ENCODE data around the gene IKZF3. TPM values are rescaled to one million over a fixed set of nuclear protein-coding genes. Genes with fewer than 3 reads are reported as not detected.
A peak's percentile ranks its signal among the peaks of the same experiment; 100 is the strongest.

The IKZF3 gene
- total RNA-seq, 1 donor from 2014 or later: 0.52 TPM

DNA sequence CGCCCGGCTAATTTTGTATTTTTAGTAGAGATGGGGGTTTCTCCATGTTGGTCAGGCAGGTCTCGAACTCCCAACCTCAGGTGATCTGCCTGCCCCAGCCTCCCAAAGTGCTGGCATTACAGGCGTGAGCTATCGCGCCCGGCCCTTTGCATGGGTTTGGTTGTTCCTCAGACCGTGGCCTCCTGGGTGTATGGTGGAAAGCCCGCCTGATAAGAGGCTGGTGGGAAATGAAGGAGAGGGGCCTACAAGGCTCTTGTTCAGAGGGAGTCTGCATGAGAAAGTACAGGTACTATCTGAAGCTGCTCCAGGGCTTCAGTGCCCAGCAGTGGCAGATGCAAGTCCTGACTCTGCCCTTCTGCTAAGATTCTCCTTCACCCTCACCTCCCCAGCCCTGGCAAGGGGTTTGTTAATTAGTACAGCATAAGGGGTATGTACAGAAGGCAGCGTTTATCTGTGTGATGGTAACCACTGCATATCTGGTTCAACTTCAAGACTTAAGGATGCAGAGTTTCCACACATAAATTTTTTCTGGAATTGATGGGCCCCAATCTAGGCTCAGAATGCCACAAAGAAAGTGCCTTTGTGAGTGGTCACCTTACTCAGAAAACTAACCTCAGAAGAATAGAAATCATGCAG is 102.1 kb downstream of the IKZF3 start:
- Histone ChIP-seq H3K9me3 (ENCODE audit: control insufficient read depth in 3 of 3, low read length in 3 of 3) (no peaks in the 10 kb centered on the region), H3K4me3 (ENCODE audit: low read length in 3 of 3) (no peak overlapping the region), H3K9ac (ENCODE audit: low read depth in 1 of 3, low read length in 3 of 3) (no peak overlapping the region), H3K4me1 (ENCODE audit: control insufficient read depth in 3 of 3, insufficient read depth in 3 of 3, low read length in 3 of 3) (no peaks in the 10 kb centered on the region), H3K27me3 (ENCODE audit: control insufficient read depth in 3 of 3, insufficient read depth in 3 of 3, low read length in 3 of 3) (peaks cover 2 to 19% (median 19%) of the 10 kb centered on the region in 3 donors), H3K36me3 (ENCODE audit: control insufficient read depth in 3 of 3, insufficient read depth in 3 of 3, low read length in 3 of 3) (no peaks in the 10 kb centered on the region), H3K27ac (ENCODE audit: low read depth, low read length) (no peak overlapping the region)

GRCh38 chr17:39759204-39759603 is 104.9 kb downstream of the IKZF3 start:
- Histone ChIP-seq H3K9ac (ENCODE audit: low read depth in 1 of 3, low read length in 3 of 3) (no peak overlapping the region), H3K4me3 (ENCODE audit: low read length in 3 of 3) (no peak overlapping the region), H3K9me3 (ENCODE audit: control insufficient read depth in 3 of 3, low read length in 3 of 3) (no peaks in the 10 kb centered on the region), H3K27me3 (ENCODE audit: control insufficient read depth in 3 of 3, insufficient read depth in 3 of 3, low read length in 3 of 3) (peaks cover 0 to 14% (median 4%) of the 10 kb centered on the region in 3 donors), H3K36me3 (ENCODE audit: control insufficient read depth in 3 of 3, insufficient read depth in 3 of 3, low read length in 3 of 3) (no peaks in the 10 kb centered on the region), H3K27ac (ENCODE audit: low read depth, low read length) (no peak overlapping the region), H3K4me1 (ENCODE audit: control insufficient read depth in 3 of 3, insufficient read depth in 3 of 3, low read length in 3 of 3) (peaks cover 0 to 11% (median 2%) of the 10 kb centered on the region in 3 donors)

DNA sequence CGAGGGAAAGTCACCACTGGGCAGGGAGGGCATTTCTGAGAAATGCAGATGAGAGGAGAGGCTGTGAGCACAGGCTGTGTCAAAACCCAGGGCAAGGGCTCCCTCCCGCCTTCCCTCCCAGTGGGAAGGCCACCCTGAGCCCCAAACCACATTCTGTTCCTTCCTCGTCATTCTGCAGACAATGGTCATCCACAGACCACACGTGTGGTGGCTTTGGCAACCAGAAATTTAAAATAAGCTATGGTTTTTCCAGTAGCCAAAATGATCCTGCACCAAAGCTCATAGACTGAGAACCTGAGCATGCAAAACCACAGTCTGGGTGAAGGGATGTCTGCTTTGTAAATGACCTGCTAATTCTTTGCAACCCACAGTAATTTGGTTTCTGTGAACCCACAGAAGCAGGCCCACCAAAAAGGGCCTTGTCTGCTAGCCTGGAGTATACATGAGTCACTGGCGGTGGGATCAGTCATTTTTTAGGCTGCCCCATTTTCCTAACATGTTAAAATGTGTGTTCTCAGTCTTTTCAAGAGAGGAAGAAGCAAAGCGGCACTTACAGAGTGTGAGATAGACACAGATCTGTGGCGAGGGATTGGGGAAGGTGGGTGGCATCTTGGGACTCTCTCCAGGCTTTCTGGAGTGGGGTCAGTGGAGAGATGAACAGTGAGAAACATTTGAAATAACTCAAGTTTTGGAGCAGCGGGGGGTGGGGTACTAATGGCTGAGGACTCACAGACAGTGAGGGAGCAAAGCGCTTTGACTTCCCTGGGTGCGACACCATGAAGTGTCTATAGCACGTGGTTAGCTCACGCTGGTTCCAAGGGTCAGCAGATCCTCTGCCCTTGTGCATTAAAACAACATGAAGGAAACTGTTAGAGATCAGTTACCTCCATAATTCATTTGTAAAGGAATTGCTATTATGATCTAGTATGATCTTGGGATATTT is 105.9 kb downstream of the IKZF3 start:
- peaks cover 0 to 11% (median 4%) of the 10 kb centered on the region in 3 donors for H3K27me3 ChIP-seq (ENCODE audit: control insufficient read depth in 3 of 3, insufficient read depth in 3 of 3, low read length in 3 of 3)
- no peak overlapping the region for H3K4me3 ChIP-seq (ENCODE audit: low read length in 3 of 3)
- H3K9me3 ChIP-seq (ENCODE audit: control insufficient read depth in 3 of 3, low read length in 3 of 3): no peaks in the 10 kb centered on the region
- H3K36me3 ChIP-seq (ENCODE audit: control insufficient read depth in 3 of 3, insufficient read depth in 3 of 3, low read length in 3 of 3): no peaks in the 10 kb centered on the region
- H3K27ac ChIP-seq (ENCODE audit: low read depth, low read length): no peak overlapping the region
- no peak overlapping the region for H3K9ac ChIP-seq (ENCODE audit: low read depth in 1 of 3, low read length in 3 of 3)
- H3K4me1 ChIP-seq (ENCODE audit: control insufficient read depth in 3 of 3, insufficient read depth in 3 of 3, low read length in 3 of 3): peaks cover 0 to 18% (median 9%) of the 10 kb centered on the region in 3 donors

DNA sequence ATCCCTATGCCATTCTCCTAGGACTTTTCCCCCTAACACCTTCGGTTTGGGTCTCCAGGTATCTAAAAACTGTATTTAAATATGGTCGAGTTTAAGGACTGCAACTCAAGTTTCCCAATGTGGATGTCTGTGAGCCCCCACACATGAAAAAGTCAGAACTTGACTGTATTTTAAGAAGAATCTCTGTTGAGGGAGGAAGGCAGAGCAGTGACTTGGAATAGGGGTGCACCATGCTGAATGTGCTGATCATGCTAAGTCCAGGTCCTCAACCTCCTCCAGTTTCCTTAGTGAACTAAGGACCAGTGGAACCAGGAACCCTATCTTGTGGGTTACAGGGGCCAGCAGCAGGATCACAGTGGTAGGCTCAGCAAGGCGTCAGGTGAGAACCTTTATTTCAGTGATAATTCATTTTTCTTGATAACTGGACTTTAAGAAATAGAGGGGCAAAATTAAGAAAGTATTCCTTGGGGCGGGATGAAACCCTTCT is 106.9 kb downstream of the IKZF3 start:
- H3K4me3 ChIP-seq (ENCODE audit: low read length in 3 of 3): no peak overlapping the region
- peaks cover 0 to 21% (median 12%) of the 10 kb centered on the region in 3 donors for H3K4me1 ChIP-seq (ENCODE audit: control insufficient read depth in 3 of 3, insufficient read depth in 3 of 3, low read length in 3 of 3)
- H3K36me3 ChIP-seq (ENCODE audit: control insufficient read depth in 3 of 3, insufficient read depth in 3 of 3, low read length in 3 of 3): no peaks in the 10 kb centered on the region
- H3K27ac ChIP-seq (ENCODE audit: low read depth, low read length): no peak overlapping the region
- no peaks in the 10 kb centered on the region for H3K9me3 ChIP-seq (ENCODE audit: control insufficient read depth in 3 of 3, low read length in 3 of 3)
- H3K9ac ChIP-seq (ENCODE audit: low read depth in 1 of 3, low read length in 3 of 3): no peak overlapping the region
- H3K27me3 ChIP-seq (ENCODE audit: control insufficient read depth in 3 of 3, insufficient read depth in 3 of 3, low read length in 3 of 3): peaks cover 0 to 8% (median 4%) of the 10 kb centered on the region in 3 donors

GRCh38 chr17:39756380-39757079 is 107.6 kb downstream of the IKZF3 start:
- Histone ChIP-seq H3K4me1 (ENCODE audit: control insufficient read depth in 3 of 3, insufficient read depth in 3 of 3, low read length in 3 of 3) (peaks cover 0 to 21% (median 12%) of the 10 kb centered on the region in 3 donors), H3K36me3 (ENCODE audit: control insufficient read depth in 3 of 3, insufficient read depth in 3 of 3, low read length in 3 of 3) (no peaks in the 10 kb centered on the region), H3K9me3 (ENCODE audit: control insufficient read depth in 3 of 3, low read length in 3 of 3) (no peaks in the 10 kb centered on the region)

GRCh38 chr17:39755554-39756379 is 108.3 kb downstream of the IKZF3 start:
- H3K4me1 ChIP-seq (ENCODE audit: control insufficient read depth in 3 of 3, insufficient read depth in 3 of 3, low read length in 3 of 3): peaks cover 0 to 23% (median 13%) of the 10 kb centered on the region in 3 donors
- peak overlapping the region in 1 of 3 donors; percentile 87 for H3K9ac ChIP-seq (ENCODE audit: low read depth in 1 of 3, low read length in 3 of 3)
- H3K9me3 ChIP-seq (ENCODE audit: control insufficient read depth in 3 of 3, low read length in 3 of 3): no peaks in the 10 kb centered on the region
- H3K4me3 ChIP-seq (ENCODE audit: low read length in 3 of 3): no peak overlapping the region
- no peaks in the 10 kb centered on the region for H3K36me3 ChIP-seq (ENCODE audit: control insufficient read depth in 3 of 3, insufficient read depth in 3 of 3, low read length in 3 of 3)
- H3K27ac ChIP-seq (ENCODE audit: low read depth, low read length): peak overlapping the region; percentile 83
- H3K27me3 ChIP-seq (ENCODE audit: control insufficient read depth in 3 of 3, insufficient read depth in 3 of 3, low read length in 3 of 3): peaks cover 0 to 4% (median 0%) of the 10 kb centered on the region in 3 donors

More at GRCh38 chr17:39756380-39757079, 107.6 kb downstream of the IKZF3 start:
- Histone ChIP-seq H3K4me3 (ENCODE audit: low read length in 3 of 3) (no peak overlapping the region), H3K9ac (ENCODE audit: low read depth in 1 of 3, low read length in 3 of 3) (no peak overlapping the region), H3K27ac (ENCODE audit: low read depth, low read length) (no peak overlapping the region), H3K27me3 (ENCODE audit: control insufficient read depth in 3 of 3, insufficient read depth in 3 of 3, low read length in 3 of 3) (peaks cover 0 to 4% (median 0%) of the 10 kb centered on the region in 3 donors)

DNA sequence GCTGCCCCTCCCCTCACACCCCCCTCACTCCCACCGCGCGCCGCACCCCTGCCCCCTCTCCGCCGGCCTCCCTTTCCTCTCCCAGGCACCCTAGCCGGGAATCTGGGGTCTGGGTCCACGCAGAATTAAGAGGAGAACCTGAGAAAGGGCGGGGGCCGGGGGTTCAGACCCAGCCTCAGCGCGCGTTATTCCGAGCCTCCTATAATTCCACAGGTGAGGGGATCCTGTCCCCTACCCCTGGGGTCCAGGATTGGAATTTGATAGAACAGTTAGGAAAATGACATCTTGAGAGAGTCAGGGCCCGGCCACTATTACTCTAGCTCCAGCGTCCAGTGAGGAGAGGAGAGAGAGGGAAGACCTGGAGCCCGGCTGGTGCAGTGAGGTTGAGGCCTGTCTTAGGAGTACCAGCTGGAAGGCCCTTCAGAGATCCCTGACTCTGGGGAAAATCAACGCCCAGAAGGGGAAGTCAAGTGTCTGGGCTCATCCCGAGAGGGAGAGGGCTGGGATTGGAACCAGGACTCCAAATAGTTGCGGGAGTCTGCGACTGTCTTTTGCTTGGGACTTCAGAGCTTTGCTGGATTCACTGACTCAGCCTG is 109.1 kb downstream of the IKZF3 start:
- no peaks in the 10 kb centered on the region for H3K36me3 ChIP-seq (ENCODE audit: control insufficient read depth in 3 of 3, insufficient read depth in 3 of 3, low read length in 3 of 3)
- H3K27ac ChIP-seq (ENCODE audit: low read depth, low read length): peak overlapping the region; percentile 83
- peaks cover 0 to 4% (median 0%) of the 10 kb centered on the region in 3 donors for H3K27me3 ChIP-seq (ENCODE audit: control insufficient read depth in 3 of 3, insufficient read depth in 3 of 3, low read length in 3 of 3)
- H3K9me3 ChIP-seq (ENCODE audit: control insufficient read depth in 3 of 3, low read length in 3 of 3): no peaks in the 10 kb centered on the region
- H3K4me1 ChIP-seq (ENCODE audit: control insufficient read depth in 3 of 3, insufficient read depth in 3 of 3, low read length in 3 of 3): peaks cover 2 to 30% (median 17%) of the 10 kb centered on the region in 3 donors
- H3K4me3 ChIP-seq (ENCODE audit: low read length in 3 of 3): peak overlapping the region; percentile 73 to 86 (median 82)
- H3K9ac ChIP-seq (ENCODE audit: low read depth in 1 of 3, low read length in 3 of 3): peak overlapping the region; percentile 72 to 88 (median 87)

DNA sequence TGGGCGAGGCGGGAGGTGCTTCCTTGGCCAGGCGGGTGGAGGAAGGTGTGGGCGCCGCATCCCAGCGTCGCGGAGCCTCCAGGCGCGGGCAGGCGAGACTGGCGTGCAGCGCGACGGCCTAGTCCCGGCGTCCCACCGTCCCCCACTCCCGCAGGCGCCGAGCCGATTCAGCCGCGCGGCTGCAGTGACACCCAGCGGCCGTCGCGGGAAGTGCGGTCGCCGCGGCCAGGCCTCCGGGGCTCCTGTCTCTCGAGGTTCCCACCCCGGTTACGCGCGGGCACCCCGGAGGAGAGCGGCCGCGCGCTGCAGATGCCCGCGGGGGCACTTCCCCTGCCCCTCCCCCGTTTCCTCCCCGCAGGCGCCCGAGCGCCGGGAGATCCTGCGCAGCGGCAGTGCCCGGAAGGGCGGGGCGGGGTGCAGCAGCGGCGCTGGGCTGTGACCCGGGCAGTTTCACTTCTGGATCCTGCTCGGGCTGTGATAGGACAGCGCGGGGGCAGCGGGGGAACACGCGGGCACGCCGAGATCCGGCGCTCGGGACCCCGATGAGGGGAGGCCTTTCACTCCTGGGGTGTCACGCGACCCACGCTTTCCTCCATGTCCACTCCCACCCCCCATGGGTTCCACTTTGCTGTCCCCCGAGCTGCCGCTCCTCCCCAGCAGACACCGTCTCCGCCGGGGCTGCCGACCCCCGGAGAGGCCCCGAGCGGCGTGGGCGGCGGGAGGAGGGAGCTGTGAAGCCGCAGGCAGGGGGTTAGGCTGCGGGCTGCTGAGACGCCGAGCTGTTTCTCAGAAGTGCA is 109.8 kb downstream of the IKZF3 start:
- H3K9me3 ChIP-seq (ENCODE audit: control insufficient read depth in 3 of 3, low read length in 3 of 3): no peaks in the 10 kb centered on the region
- peaks cover 4 to 31% (median 18%) of the 10 kb centered on the region in 3 donors for H3K4me1 ChIP-seq (ENCODE audit: control insufficient read depth in 3 of 3, insufficient read depth in 3 of 3, low read length in 3 of 3)
- H3K4me3 ChIP-seq (ENCODE audit: low read length in 3 of 3): peak overlapping the region; percentile 73 to 86 (median 82)
- peak overlapping the region; percentile 72 to 88 (median 87) for H3K9ac ChIP-seq (ENCODE audit: low read depth in 1 of 3, low read length in 3 of 3)
- H3K27ac ChIP-seq (ENCODE audit: low read depth, low read length): peak overlapping the region; percentile 83
- H3K27me3 ChIP-seq (ENCODE audit: control insufficient read depth in 3 of 3, insufficient read depth in 3 of 3, low read length in 3 of 3): peaks cover 0 to under 1% (median 0%) of the 10 kb centered on the region in 3 donors
- no peaks in the 10 kb centered on the region for H3K36me3 ChIP-seq (ENCODE audit: control insufficient read depth in 3 of 3, insufficient read depth in 3 of 3, low read length in 3 of 3)

All from skeletal muscle tissue (tissue), 4 donors.